ENCODE results near the gene CCT2. TPM values are rescaled to one million over a fixed set of nuclear protein-coding genes. Genes with fewer than 3 reads are reported as not detected.

The CCT2 gene
- total RNA-seq, 4 donors from 2014 or later, result 57.7 to 108 (median 72.7) TPM

GRCh38 chr12:69580074-69580473, 5.2 kb upstream of the CCT2 start:
- Histone ChIP-seq H3K27me3 (no peaks in the 10 kb centered on the region), H3K4me1 (peaks cover 0 to 3% (median 0%) of the 10 kb centered on the region in 4 donors), H3K36me3 (peaks cover 0 to 10% (median 0%) of the 10 kb centered on the region in 3 donors), H3K27ac (no peak overlapping the region), H3K9me3 (no peaks in the 10 kb centered on the region), H3K4me3 (no peak overlapping the region)
- 94 to 96% methylated on average over 1 of the region's 1 CpG for WGBS, 2 donors
- DNase-seq (ENCODE audit: low spot score in 2 of 2), result no peak
- no peak for TF ChIP-seq EP300 (IDR thresholded peaks at IDR 0.05)
- no peak for TF ChIP-seq POLR2A (IDR thresholded peaks at IDR 0.05)
- no peak for TF ChIP-seq CTCF (IDR thresholded peaks at IDR 0.05)

GRCh38 chr12:69583203-69583602, 2.1 kb upstream of the CCT2 start:
- no peak for TF ChIP-seq POLR2A (IDR thresholded peaks at IDR 0.05)
- TF ChIP-seq EP300 (IDR thresholded peaks at IDR 0.05), result no peak
- TF ChIP-seq CTCF (IDR thresholded peaks at IDR 0.05), result no peak
- H3K27ac ChIP-seq, result no peak overlapping the region
- no peak overlapping the region for H3K4me3 ChIP-seq
- peaks cover 0 to 14% (median 3%) of the 10 kb centered on the region in 3 donors for H3K36me3 ChIP-seq
- DNase-seq (ENCODE audit: low spot score in 2 of 2), result no peak
- no peaks in the 10 kb centered on the region for H3K9me3 ChIP-seq
- H3K4me1 ChIP-seq, result peaks cover 0 to 17% (median 6%) of the 10 kb centered on the region in 4 donors
- H3K27me3 ChIP-seq, result no peaks in the 10 kb centered on the region

GRCh38 chr12:69588527-69588926, 3.3 kb downstream of the CCT2 start:
- WGBS, 2 donors, result 82 to 87% methylated on average over 4 of the region's 4 CpGs
- Histone ChIP-seq H3K27ac (no peak overlapping the region), H3K4me1 (peaks cover 0 to 17% (median 6%) of the 10 kb centered on the region in 4 donors), H3K9me3 (no peaks in the 10 kb centered on the region), H3K36me3 (peaks cover 3 to 68% (median 21%) of the 10 kb centered on the region in 3 donors), H3K27me3 (no peaks in the 10 kb centered on the region), H3K4me3 (no peak overlapping the region)
- TF ChIP-seq POLR2A (IDR thresholded peaks at IDR 0.05), result no peak
- TF ChIP-seq CTCF (IDR thresholded peaks at IDR 0.05), result no peak
- no peak for TF ChIP-seq EP300 (IDR thresholded peaks at IDR 0.05)
- DNase-seq (ENCODE audit: low spot score in 2 of 2), result no peak

GRCh38 chr12:69589082-69589481, 3.8 kb downstream of the CCT2 start:
- Histone ChIP-seq H3K27me3 (no peaks in the 10 kb centered on the region), H3K9me3 (no peaks in the 10 kb centered on the region), H3K4me1 (peaks cover 0 to 17% (median 6%) of the 10 kb centered on the region in 4 donors), H3K36me3 (peaks cover 3 to 73% (median 21%) of the 10 kb centered on the region in 3 donors), H3K27ac (no peak overlapping the region), H3K4me3 (no peak overlapping the region)
- no peak for DNase-seq (ENCODE audit: low spot score in 2 of 2)
- 79 to 81% methylated on average over 2 of the region's 2 CpGs for WGBS, 2 donors
- no peak for TF ChIP-seq POLR2A (IDR thresholded peaks at IDR 0.05)
- TF ChIP-seq CTCF (IDR thresholded peaks at IDR 0.05), result no peak
- TF ChIP-seq EP300 (IDR thresholded peaks at IDR 0.05), result no peak

- WGBS, 2 donors, result 94 to 100% methylated on average over 2 of the region's 2 CpGs
- peaks cover 3 to 98% (median 41%) of the 10 kb centered on the region in 3 donors for H3K36me3 ChIP-seq
These were observed 10.4 kb downstream of the CCT2 start for GRCh38 chr12:69595689-69596088.

More at GRCh38 chr12:69595689-69596088, 10.4 kb downstream of the CCT2 start:
- Histone ChIP-seq H3K27me3 (no peaks in the 10 kb centered on the region), H3K27ac (no peak overlapping the region), H3K4me1 (no peaks in the 10 kb centered on the region), H3K9me3 (no peaks in the 10 kb centered on the region), H3K4me3 (no peak overlapping the region)
- DNase-seq (ENCODE audit: low spot score in 2 of 2), result no peak
- TF ChIP-seq EP300 (IDR thresholded peaks at IDR 0.05), result no peak
- no peak for TF ChIP-seq POLR2A (IDR thresholded peaks at IDR 0.05)
- no peak for TF ChIP-seq CTCF (IDR thresholded peaks at IDR 0.05)
